Ishikawa (cell line): Measurements from ENCODE around the gene AGBL2.

Source experiments
- EP300 ChIP-seq: IDR thresholded peaks from 2 replicates; pipeline ENCODE4 v1.6.1; 2012; ENCODE audit warnings: borderline replicate concordance
- FOXM1 ChIP-seq: IDR thresholded peaks from 2 replicates; pipeline ENCODE4 v1.6.1; 2012; ENCODE audit warnings: low read depth, borderline replicate concordance
- TAF1 ChIP-seq: IDR thresholded peaks from 2 replicates; pipeline ENCODE4 v1.6.1; 2012; ENCODE audit warnings: low read depth, mild to moderate bottlenecking
- YY1 ChIP-seq: IDR thresholded peaks from 2 replicates; pipeline ENCODE4 v1.6.1; 2012; ENCODE audit warnings: low read depth

DNA sequence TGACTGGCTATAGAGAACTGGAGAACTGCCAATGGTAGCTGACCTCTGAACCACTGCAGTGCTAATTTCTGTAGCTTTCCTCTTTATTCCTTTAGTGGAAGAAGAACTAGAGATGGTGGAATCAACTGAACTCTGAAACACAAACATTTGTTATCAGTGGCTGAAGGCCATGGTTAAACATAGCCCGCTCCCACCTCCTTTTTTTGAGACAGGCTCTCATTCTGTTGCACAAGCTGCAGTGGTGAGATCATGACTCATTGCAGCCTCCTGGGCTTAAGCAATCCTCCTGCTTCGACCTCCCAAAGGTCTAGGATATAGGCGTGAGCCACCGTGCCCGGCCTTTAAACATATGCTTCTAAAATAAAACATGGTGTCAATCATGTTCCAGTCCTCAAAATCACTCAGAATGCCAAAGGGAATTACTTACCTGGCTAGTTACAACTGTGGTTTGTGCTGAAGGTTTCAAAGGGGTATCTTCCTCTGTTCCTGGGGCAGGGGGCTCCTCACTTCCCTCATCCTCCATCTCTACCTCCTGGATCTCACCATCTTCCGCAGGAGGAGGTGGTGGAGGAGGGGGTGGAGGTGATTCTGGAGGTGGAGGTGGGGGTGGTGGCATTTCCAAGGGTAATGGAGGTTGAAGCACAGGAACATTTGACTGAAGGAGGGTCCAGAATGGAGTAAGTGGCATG is 9.0 kb upstream of the AGBL2 start:
- TF ChIP-seq TAF1: no peak
- TF ChIP-seq EP300: no peak
- TF ChIP-seq FOXM1: no peak
- TF ChIP-seq YY1: no peak
